GM10266 (cell line): ENCODE results near the gene KCNMB2.

Experiments used
- DNase-seq: peaks from one replicate; pipeline ENCODE4 v3.0.0; 2012; ENCODE audit errors: extremely low spot score
- TF ChIP-seq, protein P1 (sequence below): IDR thresholded peaks from 2 replicates; pipeline ENCODE4 v1.5.1; 2012; ENCODE audit warnings: mild to moderate bottlenecking, low read depth; ENCODE audit not compliant: control insufficient read depth, insufficient read depth; ENCODE audit errors: missing control alignments

The KCNMB2 gene

GRCh38 chr3:178569826-178570225, 33.6 kb downstream of the KCNMB2 start:
- DNase-seq, result no peak
- TF ChIP-seq, protein P1, sequence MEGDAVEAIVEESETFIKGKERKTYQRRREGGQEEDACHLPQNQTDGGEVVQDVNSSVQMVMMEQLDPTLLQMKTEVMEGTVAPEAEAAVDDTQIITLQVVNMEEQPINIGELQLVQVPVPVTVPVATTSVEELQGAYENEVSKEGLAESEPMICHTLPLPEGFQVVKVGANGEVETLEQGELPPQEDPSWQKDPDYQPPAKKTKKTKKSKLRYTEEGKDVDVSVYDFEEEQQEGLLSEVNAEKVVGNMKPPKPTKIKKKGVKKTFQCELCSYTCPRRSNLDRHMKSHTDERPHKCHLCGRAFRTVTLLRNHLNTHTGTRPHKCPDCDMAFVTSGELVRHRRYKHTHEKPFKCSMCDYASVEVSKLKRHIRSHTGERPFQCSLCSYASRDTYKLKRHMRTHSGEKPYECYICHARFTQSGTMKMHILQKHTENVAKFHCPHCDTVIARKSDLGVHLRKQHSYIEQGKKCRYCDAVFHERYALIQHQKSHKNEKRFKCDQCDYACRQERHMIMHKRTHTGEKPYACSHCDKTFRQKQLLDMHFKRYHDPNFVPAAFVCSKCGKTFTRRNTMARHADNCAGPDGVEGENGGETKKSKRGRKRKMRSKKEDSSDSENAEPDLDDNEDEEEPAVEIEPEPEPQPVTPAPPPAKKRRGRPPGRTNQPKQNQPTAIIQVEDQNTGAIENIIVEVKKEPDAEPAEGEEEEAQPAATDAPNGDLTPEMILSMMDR, result no peak

GRCh38 chr3:178583963-178584575, 47.8 kb downstream of the KCNMB2 start:
- DNase-seq, result no peak
- TF ChIP-seq, protein P1, result no peak

DNA sequence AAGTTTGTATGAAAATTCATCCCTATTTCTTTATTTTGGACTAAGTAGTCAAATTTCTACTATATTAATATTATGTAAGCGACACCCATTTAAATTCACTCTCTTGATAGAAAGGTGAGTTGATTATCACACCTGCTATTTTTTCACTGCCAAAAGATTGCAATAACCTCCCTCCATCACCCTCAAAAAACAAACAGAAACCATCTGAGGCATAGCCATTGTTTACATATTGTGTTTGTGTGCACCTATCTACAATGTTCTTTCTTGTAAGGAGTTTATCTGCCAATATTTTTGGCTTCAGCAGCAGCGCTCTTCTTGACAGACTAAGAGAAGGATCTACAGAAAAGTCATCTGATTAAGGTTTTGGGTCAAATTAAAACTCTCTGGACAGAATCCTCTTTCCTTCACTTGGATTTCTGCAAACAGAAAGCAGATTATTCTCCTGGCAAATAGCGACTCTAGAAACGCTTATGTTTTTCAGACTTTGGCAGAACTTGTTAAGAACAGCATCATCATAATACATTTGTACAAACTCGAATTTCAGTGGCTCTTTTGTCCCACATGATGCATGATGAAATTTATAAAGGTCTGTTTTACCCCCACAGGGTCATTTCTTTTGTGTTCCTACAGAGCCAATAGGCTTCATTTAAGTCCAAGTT, 48.6 kb downstream of the KCNMB2 start:
- TF ChIP-seq, protein P1, result no peak
- DNase-seq, result no peak

DNA sequence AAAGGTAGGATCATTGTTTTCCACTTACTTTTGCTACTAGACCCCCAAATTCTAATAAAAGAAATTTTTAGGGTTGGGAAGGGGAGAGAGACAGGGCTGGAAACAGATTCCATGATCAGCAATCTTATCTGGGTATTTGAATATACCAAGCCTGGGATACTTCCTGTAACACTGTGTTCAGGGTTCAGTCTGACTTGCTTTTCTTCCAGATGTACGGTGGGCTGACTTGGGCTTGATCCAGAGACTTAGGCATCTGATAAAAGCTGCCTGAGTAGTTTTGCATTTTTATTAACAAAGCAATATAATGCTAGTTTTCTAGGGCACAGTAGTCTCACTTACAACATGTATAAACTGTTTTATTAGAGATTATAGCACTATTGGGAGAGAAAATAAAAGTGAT, 49.2 kb downstream of the KCNMB2 start:
- no peak for DNase-seq
- TF ChIP-seq, protein P1, result no peak

- DNase-seq, result no peak
- TF ChIP-seq, protein P1, result no peak
Observed at GRCh38 chr3:178586076-178586475, 49.8 kb downstream of the KCNMB2 start.

GRCh38 chr3:178588628-178589027, 52.4 kb downstream of the KCNMB2 start:
- DNase-seq, result no peak
- TF ChIP-seq, protein P1, result no peak

DNA sequence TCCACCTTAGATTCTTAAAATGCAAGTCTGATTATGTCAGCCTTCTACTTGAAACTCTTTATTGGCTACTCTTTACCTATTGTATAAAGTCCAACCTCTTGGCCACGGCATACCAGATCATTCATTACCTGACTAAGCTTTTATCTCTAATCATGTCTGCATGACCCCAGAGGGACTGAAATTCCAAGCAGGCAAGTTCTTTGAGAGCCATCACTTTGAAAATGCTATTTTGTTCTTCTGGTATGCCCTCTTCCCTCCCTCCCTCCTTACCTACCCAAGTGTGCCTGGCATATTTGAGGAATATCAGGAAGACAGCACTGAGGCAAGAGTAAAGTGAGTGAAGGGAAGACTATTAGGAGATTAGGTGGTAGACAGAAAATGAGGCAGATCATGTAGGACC, 57.5 kb downstream of the KCNMB2 start:
- TF ChIP-seq, protein P1, result no peak

More for the DNA sequence above, 57.5 kb downstream of the KCNMB2 start:
- no peak for DNase-seq
